HG03432 (cell line): ENCODE results near the gene ANGEL1.

ENCODE experiments used
- ATAC-seq: cut with Tn5 transposase; IDR thresholded peaks from one replicate; pipeline ENCODE4 v1.9.1; 2021; ENCODE audit warnings: mild to moderate bottlenecking, moderate library complexity; ENCODE audit not compliant: unreplicated experiment

The ANGEL1 gene, protein sequence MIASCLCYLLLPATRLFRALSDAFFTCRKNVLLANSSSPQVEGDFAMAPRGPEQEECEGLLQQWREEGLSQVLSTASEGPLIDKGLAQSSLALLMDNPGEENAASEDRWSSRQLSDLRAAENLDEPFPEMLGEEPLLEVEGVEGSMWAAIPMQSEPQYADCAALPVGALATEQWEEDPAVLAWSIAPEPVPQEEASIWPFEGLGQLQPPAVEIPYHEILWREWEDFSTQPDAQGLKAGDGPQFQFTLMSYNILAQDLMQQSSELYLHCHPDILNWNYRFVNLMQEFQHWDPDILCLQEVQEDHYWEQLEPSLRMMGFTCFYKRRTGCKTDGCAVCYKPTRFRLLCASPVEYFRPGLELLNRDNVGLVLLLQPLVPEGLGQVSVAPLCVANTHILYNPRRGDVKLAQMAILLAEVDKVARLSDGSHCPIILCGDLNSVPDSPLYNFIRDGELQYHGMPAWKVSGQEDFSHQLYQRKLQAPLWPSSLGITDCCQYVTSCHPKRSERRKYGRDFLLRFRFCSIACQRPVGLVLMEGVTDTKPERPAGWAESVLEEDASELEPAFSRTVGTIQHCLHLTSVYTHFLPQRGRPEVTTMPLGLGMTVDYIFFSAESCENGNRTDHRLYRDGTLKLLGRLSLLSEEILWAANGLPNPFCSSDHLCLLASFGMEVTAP

DNA sequence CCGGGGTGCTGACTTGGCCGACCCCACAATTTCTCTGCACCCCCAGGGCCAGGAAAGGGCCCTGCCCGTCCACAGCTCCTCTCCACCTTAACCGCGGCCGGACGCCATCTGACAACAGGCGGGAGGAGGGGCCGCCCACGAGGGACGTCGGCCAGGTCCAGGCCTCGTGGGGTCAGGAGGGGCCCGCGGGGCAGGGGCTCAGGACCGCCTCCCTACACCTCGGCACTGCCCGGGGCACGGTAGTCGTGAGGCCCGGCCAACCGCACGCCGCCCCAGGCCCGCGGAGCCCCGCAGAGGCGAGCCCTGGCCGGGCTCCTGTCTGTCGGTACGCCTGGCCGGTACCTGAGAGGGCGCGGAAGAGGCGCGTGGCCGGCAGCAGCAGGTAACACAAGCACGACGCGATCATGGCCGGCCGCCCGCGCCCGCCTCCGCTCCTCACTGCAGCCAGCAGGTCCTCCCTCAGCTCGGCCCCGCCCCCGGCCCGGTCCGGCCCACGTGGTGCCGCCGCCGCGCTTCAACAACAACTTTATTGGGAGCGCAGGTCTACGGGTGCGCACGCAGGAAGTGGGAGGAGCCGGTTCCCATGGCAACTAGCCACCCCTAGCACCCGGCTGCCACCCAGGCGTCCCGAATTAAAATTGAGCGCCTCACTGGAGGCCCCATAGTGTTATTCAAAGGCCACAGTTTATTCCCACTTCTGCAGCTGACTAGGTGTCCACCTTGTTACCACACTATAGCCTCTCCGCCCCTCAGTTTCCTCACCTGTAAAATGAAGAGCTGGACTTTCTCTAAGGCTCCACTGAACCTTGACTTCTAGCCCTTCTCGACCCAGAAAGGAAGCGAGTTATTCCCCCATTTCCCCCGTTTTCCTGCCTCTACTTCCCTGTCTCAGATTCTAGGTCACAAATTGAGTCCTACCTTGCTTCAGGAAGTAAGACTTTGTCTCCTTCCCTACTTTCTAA lies at the start of gene ANGEL1:
Gene ANGEL1 (minus strand): TSS at position 461 of the 962 bp plus-strand sequence. CDS start 55 bp downstream, at position 406.
- ATAC-seq: peak; percentile 92

DNA sequence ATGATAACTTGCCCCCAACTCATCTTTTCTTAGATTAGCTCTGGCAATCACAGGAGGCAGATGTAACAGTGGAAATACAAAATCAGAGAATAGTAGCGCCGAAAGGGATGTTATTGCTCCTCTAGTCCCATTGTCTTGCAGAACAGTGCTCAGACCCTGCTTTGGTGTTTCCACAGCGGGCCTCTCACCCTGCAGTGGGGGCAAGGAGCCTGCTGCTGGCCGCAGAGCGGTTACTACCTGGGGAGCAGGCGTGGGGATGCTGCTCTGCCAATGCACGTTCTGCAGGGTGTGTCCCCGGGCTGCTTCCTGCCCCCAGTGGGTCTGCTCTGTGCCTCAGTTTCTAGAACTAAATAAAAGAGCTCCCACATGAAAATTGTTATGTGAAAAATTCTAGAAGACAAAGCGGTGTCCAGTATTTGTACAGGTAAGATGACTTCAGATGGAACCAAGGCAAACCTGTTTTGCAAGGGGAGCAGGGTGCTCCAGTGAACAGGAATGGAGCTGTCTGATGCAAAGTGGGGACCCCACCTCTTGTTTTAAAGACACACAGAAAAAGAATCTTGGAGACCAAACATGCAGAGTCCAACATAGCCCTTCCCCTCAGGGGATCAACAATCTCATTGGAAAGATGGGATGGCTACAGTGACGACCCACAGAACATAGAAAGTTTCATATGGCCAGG lies 49.0 kb upstream of the ANGEL1 start:
- no peak for ATAC-seq

DNA sequence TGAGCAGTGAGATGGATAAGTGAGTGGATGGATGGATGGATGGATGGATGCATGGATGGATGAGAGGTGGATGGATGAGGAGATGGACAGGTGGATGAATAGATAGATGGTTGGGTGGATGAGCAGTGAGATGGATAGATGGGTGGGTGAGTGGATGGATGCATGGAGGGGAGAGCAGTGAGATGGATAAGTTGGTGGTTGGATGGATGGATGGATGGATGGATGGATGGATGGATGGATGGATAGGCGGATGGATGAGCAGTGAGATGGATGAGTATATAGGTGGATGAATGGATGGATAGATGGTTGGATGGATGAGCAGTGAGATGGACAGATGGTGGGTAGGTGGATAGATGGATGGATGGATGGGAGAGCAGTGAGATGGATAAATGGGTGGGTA lies 44.1 kb upstream of the ANGEL1 start:
- ATAC-seq: no peak

DNA sequence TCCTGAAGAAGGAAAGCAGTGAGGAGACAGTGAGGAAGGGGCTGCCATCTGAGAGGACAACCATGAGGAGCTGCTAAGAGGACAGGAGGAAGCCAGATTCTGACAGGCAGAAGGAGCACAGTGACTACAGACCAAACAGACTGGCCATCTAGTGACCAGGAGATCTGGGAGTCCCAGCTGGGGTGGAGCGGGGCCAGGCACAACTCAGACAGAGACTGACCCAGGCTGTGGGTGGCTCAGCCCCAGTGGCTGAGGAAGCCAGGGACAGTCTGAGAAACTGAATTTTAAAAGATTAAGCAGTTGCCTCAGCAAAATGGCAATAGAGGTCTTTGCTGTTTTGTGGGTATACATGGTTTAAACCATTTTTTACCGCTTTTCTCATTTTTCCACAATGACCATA lies 42.4 kb upstream of the ANGEL1 start:
- no peak for ATAC-seq

DNA sequence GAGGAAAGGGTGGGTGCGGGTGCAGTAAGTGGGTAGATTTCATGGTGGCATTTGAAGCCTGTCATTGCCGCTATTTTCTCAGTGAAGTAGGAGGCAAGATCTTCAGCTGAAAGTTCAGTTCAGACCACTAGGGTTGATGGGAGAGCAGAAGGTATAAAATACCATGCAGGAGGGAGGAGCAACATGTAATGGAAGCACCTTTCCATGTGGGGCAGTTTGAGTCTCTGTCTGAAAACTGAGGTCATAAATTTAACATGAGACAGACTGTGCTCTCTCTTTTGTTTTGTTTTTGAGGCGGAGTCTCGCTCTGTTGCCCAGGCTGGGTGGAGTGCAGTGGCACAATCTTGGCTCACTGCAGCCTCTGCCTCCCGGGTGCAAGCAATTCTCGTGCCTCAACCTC lies 36.2 kb upstream of the ANGEL1 start:
- ATAC-seq: no peak

DNA sequence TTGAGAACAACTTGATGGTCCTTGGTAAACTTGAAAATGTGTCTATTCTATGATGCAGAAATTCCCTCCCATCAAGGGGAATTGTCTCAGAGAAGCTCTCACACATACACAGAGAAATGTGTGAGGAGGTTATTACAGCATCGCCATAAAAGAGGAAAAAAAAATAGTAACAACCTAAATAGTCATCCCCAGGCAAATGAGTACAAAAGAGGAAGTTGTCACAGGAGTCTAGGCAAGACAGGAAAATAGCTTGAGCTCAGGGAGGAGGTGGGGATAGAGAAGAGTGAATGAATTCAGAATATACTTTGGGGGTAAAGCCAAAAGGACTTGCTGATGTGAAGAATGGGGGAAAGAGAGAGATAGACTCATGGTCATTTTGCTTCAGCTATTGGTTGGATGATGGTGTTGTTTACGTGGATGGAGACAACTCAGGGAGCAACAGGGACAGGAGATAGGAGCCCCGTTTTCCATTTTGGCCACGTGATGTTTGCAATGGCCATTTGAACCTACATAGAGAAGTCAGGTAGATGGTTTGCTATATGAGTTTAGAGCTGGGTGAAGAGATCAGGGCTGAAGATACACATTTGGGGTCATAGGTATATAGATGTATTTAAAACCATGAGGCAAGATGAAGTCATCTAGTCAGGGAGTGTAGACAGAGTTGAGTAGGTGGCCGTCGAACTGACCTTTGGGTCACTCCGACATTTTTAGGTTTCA lies 33.8 kb upstream of the ANGEL1 start:
- no peak for ATAC-seq

DNA sequence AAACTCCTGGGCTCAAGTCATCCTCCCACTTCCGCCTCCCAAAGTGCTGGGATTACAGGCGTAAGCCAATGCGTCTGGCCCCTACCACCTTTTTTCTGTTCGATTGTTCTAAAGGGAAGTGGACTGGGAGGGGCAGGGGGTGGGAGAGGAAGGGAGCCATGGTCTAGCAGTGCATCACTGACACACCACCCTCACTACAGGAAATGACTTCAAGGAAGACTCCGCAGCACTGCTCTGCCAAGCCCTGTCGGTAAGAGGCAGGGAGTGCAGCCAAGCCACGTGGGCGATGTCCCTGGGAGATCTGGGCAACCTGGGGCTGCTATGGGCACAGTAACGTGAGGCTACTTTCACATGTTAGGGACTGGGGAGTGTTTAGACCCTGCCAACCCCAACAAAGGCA lies 31.5 kb upstream of the ANGEL1 start:
- no peak for ATAC-seq

DNA sequence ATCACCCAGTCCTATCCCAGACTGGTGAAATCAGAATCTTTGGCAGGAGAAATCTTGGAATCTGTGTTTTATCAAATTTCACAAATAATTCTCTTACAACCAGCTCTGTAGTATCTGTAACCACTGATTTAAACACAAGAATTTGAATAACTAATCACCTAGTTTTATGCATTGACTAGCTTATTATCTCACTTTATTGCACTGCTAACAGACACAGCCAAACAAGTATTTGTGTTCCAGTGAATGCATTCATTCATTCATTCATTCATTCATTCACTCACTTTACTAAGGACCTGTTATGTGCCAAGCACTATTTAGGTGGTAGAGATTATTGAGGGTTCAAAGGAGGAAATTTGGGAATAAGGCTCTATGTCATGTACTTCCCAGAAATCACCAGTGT lies 29.7 kb upstream of the ANGEL1 start:
- no peak for ATAC-seq

DNA sequence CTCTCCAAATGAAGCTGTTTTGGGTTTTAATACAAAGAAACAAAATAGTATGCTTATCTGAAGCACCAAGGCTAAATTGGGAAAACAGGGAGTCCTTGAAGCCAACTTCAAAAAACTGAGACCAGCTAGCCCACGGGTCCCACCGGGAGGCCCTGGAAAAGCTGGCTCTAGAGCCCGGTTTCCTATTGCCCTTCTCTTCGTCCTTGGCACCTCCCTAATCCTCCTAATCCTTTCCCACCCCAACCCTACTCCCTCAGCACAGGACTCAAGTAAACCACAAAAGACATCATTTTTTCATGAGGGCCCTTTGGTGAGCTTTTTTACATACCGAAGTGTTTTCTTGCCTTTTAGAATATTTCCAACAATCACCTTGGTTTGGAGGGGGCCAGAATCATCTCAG lies 24.8 kb upstream of the ANGEL1 start:
- no peak for ATAC-seq

DNA sequence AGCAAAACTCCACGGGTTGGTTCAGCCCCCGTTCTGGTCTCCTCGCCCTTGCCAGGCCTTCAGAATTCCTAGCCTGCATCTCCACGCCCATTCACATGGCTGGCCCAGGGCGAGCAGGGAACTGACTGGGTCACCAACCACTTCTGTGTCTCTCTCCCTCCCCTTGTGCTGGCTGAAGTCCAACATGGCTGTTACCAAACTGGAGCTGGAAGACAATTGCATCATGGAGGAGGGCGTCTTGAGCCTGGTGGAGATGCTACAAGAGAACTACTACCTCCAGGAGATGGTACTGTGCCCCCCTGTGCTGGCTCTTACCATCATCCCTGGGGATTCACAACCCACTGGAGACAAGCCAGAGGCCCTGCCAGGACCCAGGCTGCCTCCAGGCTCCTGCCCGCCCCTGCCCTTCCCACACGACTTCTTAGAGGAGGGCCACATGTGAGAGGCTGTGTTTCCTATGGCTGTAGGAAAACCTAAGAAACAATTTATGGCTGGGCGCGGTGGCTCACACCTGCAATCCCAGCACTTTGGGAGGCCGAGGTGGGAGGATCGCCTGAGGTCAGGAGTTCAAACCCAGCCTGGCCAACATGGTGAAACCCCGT lies 23.4 kb upstream of the ANGEL1 start:
- no peak for ATAC-seq

DNA sequence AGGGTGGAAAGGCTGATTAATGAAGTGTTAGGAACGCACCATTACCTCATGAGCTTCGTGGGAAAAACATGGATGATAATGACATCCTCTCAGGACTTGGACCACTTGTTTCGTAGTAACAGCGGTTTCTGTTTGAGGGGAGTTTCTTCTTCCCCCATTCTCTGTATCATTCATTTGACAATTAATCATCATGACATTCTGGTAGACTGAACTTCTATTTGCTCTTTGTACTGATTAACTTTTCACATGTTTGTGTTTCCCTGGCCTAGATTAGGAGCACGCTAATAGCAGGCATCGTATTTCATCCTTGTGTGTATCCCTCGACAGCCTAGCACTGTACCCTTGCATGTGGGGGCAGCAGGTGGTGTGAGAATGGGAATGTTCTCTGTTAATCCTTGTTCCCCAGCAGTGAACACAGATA lies 21.6 kb upstream of the ANGEL1 start:
- ATAC-seq: no peak

DNA sequence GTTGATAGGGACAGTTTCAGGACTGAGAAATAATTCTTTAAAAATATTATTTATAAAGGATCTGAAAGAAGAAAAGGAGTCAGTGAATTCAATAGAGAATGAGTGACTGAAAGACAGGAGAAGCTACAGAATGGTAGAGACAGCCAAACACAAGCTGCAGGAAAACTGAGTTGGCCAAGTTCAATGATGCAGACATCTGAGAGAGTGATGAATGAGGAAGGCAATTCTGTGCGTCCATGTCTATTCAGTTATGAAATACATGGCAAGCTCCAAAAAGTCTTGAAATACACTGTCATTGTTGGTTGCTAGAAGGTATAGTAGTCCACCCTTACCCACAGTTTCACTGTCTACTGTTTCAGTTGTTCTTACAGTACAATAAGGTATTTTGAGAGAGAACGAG lies 20.3 kb upstream of the ANGEL1 start:
- ATAC-seq: no peak

DNA sequence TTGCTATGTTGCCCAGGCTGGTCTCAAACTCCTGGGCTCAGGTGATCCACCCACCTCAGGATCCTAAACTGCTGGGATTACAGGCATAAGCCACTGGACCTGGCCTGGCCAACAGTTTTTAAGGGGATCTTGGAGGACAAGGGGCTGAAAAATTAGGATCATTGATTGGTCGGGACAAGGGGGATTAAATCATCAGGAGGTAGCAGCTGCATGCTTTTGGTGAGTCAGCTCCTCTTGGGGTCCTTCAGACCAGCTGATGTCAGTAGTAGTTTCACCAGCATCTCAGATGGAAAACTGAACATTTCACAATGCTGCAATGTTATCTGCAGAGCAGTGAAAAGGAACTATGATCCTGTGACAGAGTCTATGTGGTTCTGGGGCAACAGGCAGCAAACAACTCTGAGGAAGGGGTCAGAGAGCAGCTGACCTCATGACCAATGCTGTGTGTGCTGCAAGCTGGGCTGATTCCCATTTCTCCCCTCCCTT lies 19.9 kb upstream of the ANGEL1 start:
- ATAC-seq: no peak

DNA sequence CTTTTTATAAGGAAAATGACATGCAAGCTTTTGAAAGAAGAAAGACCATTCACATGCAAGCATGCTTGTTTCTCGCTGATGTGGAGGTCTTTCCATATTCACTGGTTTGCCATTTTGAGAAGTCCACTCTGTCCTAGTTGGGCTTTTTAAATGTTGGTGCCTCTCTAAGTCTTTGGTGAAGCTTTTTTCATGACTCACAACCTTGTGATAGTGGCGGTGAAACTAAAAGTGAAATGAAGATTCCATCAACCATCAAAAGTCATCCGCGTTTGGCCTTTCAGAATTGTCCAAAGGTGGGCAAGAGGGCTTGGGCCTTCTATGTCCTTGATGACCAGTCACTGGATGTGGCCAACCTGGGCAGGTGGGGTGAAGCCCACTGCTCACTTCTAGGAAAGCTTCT lies 17.9 kb upstream of the ANGEL1 start:
- no peak for ATAC-seq

DNA sequence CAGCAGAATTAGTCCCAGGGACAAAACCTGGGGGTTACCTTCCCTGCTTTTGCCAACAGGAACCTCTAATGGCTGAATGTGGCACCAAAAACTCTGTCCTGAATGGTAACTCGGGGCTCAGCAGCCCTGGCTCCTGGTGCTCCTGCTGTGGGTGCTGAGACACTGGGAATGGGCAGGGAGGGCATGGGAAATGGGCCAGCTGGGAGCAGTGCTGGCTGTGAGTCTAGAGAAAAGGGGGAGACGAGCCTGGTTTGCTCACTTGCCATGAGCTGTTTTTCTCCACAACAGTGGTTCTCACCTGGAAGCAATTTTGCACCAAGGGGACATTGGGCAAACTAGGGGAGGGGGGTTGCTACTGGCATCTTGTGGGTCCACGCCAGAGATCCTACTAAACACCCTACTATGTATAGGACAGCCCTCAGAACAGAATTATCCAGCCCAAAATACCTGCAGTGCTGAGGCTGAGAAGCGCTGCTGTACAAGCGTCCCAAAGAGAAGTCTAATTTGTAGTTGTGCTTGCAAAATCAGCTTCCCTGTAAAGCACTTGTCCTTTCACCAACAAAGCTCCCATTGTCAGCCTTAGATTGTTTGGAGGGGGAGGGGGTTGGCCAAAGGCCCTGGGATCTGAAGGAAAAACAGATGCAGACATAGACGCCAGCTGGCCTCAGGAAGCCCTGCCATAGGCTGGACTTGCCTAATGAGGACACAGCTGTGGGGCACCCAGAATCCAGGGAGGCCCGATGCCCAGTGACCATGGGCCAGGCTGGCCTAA lies 17.2 kb upstream of the ANGEL1 start:
- no peak for ATAC-seq

DNA sequence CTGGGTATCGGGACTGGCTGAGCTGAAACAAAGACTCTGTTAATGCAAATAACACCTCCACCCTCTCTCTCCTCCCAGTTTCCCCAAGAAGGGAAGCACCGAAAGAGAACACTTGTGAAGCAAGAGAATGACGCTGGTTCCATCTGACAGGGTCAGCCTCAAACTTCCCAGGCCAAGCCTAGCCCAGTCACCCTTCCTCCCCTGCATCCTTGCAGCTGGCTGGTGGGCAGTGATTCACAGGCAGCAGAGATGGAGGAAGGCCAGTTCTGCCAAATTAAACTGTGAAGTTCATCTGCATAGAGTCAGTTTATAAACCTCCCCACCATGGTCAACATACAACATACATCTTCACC lies 16.3 kb upstream of the ANGEL1 start:
- no peak for ATAC-seq

DNA sequence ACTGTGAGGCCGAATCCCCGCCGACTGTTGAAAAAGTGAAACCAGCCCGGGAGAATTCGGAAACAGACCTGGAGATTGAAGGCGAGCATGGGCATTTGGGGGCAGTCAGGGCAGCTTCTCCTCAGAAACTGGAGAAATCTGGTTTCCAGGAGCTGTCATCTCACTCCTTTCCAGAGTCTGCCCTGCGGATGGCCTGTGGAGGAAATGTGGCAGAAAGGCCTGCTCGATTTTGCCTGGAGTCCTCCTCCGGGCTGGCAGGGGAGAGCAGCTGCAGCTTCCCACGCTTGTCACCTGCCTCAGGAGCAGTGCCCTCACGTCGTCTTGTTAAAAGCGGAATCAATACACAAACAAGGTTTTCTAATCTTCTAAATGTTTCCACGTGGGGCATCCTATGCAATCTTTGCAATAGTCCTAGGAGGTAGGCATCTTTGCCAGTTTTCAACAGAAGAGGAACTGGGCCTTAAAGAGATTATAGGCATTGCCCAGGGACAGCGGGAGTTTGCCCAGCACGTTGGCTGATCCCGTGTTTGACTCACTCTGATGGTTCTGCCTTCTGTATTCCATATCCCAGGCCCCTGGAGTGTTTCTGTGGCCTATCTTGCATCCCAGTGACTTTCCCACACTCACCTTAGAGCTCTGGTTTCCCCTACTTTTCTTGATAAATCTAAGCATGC lies 15.8 kb upstream of the ANGEL1 start:
- no peak for ATAC-seq

DNA sequence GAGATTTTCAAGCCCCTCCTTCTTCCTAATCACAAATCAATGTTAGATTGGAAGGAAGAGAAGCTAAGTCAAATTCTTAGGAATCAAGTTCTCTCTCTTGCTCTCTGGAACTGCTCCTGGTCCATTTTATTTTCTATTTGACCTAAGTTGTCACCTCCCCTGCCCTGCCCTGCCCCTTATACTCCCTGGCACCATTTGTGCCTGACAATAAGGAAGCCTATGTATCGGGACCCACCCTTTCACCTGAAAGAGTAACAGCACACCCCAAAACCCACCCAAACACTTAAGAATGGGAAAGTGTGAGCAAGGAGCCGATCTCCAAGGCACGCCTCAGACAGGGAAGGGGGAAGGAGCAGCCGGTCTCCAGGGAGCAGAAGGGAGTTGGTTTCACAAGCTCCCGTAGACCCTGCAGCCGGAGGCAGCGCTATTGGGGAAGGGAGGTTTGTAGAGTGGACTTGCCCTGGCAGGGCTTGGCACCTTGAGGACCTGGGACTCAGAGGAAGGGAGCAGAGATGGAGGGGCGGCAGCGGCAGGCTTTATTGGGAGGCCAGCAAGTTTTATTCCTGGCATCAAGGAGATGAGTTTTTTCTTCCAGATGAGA lies 15.1 kb upstream of the ANGEL1 start:
- no peak for ATAC-seq
